Stomach smooth muscle (tissue), 2 donors: ENCODE data around the gene ARID1B.

ENCODE experiments used
- H3K27ac ChIP-seq: one replicate; pipeline ENCODE4 v1.7.0; 2013; ENCODE audit warnings: mild to moderate bottlenecking, low read length, inconsistent platforms
- H3K27me3 ChIP-seq, 2 donors: one replicate each; pipeline ENCODE4 v1.7.0; 2013; ENCODE audit warnings: low read length in 2 of 2; ENCODE audit not compliant: insufficient read depth in 2 of 2, control insufficient read depth in 1 of 2
- H3K36me3 ChIP-seq, 2 donors: one replicate each; pipeline ENCODE4 v1.7.0; 2013; ENCODE audit warnings: low read length in 2 of 2; ENCODE audit not compliant: control insufficient read depth in 2 of 2, insufficient read depth in 2 of 2
- H3K4me1 ChIP-seq: one replicate; pipeline ENCODE4 v1.7.0; 2013; ENCODE audit warnings: low read length; ENCODE audit not compliant: control insufficient read depth, insufficient read depth
- H3K4me3 ChIP-seq, 2 donors: one replicate each; pipeline ENCODE4 v1.7.0; 2013; ENCODE audit warnings: low read length in 2 of 2
- H3K9ac ChIP-seq, 2 donors: one replicate each; pipeline ENCODE4 v1.7.0; 2013; ENCODE audit warnings: low read length in 2 of 2, mild to moderate bottlenecking in 1 of 2
- H3K9me3 ChIP-seq, 2 donors: one replicate each; pipeline ENCODE4 v1.7.0; 2013; ENCODE audit warnings: low read length in 2 of 2; ENCODE audit not compliant: control insufficient read depth in 2 of 2
- donor health status: healthy.
- donor health status: Pancreatic carcinoma.

ARID1B gene

DNA sequence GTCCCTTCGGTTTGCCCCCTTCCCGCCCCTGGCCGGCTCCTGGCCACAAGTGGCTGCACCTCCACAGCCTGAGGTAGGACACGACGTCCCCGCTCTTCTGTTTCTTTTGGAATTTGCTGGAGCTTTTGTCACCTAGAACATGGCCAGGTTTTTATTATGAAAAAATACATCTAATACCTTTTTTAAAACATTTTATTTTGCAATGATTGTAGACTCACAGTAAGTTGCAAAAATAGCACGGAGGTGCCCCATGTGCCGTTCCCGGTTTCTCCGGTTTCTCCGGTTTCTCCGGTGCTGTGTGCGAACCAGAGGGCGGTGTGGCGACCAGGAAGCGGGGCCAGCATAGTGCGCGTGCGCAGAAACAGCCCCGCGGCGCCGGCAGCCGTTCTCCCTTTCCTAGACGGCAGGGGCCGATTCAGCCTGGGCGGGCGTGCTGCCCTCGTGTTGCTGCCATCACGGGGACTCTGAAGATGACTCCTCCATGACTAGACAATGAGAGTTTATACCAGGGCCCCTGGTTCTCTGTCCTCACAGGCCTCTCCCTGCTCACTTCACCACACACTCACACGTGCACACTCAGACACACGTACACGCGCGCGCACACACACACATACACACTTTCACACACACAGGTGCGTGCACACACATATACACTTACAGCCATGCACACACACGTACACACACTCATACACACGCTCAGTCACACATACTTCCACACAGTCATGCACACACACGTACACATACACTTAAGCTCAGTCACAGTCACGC lies 444.1 kb downstream of the ARID1B start:
- Histone ChIP-seq H3K9me3 (no peaks in the 10 kb centered on the region), H3K9ac (peak overlapping the region; percentile 53 to 55), H3K36me3 (no peaks in the 10 kb centered on the region), H3K4me1 (peaks cover 14% of the 10 kb centered on the region), H3K27me3 (no peaks in the 10 kb centered on the region), H3K4me3 (peak overlapping the region; percentile 59 to 71), H3K27ac (no peak overlapping the region)

DNA sequence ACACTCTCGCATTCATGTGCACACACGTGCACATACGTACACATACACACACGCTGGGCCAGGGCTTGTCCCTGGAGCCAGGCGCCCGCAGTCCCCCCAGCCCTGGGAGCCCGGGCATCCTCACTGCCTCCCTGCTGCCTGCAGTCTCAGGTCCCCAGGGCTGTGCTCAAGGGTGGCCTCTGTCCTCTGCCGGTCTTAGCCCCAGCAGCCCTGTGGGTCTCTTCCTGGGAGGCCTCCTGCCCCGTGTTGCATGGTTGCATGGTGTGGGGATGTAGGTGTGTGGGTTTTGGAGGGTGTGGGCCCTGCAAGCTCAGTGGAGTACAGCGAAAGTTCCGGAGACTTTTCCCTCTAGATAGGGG lies 444.6 kb downstream of the ARID1B start:
- Histone ChIP-seq H3K9me3 (no peaks in the 10 kb centered on the region), H3K27me3 (no peaks in the 10 kb centered on the region), H3K4me3 (peak overlapping the region in 1 of 2 donors; percentile 71), H3K4me1 (peaks cover 19% of the 10 kb centered on the region), H3K9ac (no peak overlapping the region), H3K36me3 (no peaks in the 10 kb centered on the region), H3K27ac (no peak overlapping the region)

DNA sequence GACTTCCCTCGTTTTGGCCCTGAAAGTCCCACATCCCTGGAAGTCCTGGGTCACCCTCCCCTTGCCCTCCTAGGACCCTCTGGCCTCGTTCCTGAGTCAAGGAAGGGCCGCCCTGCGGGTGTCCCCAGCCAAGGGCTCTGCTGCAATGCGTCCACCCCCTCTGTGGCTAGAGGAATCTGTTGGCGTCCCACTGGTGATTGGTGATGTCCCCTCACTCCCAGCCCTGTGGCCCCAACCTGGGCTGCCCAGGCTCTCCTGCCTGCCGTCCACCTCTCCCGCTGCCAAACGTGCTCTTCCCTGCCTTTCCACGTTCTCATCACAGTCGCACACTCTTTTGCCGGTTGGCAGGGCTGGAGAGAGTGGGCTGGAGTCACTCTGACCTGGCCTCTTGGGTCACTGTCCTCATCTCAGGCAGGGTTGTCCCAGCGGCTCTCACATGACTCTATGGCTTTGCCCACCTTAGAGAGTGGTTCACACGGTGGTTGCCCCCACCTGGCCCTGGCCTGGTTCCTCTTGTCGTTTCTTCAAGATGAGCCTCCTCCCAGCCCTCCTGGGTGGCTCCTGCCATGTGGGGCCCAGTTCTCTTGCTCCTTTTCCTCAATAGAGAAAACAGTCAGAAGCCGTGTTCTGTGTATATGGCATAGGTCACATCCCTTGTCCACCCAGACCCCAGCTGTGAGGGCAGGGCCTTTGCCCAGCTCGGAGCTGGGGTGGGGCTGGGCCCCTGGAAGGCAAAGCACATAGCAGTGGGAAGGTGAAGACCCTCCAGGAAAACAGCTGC lies 445.2 kb downstream of the ARID1B start:
- H3K9ac ChIP-seq = no peak overlapping the region
- no peak overlapping the region for H3K4me3 ChIP-seq
- H3K36me3 ChIP-seq = no peaks in the 10 kb centered on the region
- peaks cover 23% of the 10 kb centered on the region for H3K4me1 ChIP-seq
- H3K27ac ChIP-seq = no peak overlapping the region
- H3K9me3 ChIP-seq = no peaks in the 10 kb centered on the region
- H3K27me3 ChIP-seq = no peaks in the 10 kb centered on the region

DNA sequence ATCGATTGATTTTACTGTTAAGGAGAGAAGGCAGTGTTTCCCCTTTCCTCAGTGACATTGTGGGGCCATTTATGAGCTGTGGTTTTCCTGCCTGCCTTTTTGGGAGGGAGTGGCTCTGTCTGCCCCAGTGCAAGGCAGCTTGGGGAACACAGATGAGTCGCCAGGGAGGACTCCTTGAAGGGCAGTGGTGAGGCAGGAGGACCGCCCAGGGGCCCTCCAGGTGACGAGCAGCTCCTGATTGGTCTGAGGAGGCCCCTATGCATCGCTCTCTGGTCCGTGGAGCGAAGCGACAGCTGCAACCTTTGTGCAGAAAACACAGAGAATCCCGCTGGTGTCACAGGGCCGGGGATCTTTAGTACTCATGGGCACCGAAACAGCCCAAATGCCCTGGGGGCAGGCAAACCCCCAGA lies 445.8 kb downstream of the ARID1B start:
- H3K9ac ChIP-seq = no peak overlapping the region
- H3K27ac ChIP-seq = no peak overlapping the region
- H3K36me3 ChIP-seq = no peaks in the 10 kb centered on the region
- no peaks in the 10 kb centered on the region for H3K9me3 ChIP-seq
- H3K27me3 ChIP-seq = no peaks in the 10 kb centered on the region
- H3K4me1 ChIP-seq = peaks cover 24% of the 10 kb centered on the region
- H3K4me3 ChIP-seq = no peak overlapping the region

DNA sequence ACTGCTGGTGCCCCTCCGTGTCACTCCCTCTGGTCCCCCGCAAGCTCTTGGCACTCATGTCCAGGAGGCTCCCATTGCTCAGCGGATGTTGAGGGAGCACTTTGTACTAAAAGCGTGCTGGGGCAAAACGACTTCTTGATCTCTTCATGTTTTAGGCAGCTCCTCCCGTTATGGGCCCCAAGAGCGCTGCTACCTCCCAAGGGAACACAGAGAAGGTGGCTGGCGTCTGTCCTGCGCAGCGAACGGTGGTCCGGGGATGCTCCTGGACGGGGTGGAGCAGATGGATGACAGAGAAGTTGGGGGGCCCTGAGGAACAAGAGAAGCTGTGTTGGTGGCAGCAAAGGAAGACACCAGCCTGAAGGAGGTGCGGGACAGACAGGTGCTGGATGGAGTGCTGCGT lies 446.3 kb downstream of the ARID1B start:
- Histone ChIP-seq H3K27ac (no peak overlapping the region), H3K9ac (no peak overlapping the region), H3K9me3 (no peaks in the 10 kb centered on the region), H3K4me3 (no peak overlapping the region), H3K36me3 (no peaks in the 10 kb centered on the region), H3K27me3 (no peaks in the 10 kb centered on the region), H3K4me1 (peaks cover 24% of the 10 kb centered on the region)

DNA sequence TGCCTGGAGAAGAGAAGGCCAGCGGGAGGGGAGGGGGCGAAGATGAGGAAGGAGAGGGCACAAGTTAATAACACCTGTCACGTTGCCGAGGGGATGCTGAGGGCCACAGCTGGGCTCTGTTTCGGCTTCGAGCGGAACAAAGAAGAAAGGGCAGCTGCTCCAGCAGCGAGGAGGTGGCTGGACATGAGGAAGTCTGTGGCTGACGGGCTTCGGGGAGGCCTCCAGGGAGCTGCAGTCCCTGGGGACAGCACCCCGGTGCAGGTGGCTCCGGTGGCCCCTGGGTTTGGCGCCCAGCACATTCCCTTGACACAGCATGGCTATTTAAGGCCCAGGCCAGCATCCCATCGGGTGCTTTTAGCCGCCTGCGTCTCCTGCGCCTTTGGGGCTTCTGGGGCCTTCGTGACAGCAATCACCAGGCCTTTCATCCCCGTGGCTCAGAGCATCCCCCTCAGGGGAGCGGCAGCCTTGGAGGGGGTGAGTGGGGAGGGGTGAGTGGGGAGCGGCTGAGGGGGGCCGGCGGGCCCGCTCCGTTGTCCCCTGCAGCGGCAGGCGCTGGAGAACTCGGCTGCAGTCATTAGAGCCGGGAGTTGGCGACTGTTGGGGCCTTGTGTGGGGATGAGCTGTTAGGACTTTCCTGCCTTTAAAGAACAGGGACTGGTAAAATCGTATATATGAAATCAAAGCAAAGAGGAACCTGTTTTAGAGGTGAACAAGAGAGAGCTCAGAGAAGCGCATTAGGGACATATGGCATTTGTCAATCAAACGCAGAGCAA lies 447.2 kb downstream of the ARID1B start:
- H3K4me1 ChIP-seq = peaks cover 24% of the 10 kb centered on the region
- H3K9ac ChIP-seq = no peak overlapping the region
- no peaks in the 10 kb centered on the region for H3K9me3 ChIP-seq
- no peaks in the 10 kb centered on the region for H3K36me3 ChIP-seq
- no peak overlapping the region for H3K4me3 ChIP-seq
- no peak overlapping the region for H3K27ac ChIP-seq
- no peaks in the 10 kb centered on the region for H3K27me3 ChIP-seq

DNA sequence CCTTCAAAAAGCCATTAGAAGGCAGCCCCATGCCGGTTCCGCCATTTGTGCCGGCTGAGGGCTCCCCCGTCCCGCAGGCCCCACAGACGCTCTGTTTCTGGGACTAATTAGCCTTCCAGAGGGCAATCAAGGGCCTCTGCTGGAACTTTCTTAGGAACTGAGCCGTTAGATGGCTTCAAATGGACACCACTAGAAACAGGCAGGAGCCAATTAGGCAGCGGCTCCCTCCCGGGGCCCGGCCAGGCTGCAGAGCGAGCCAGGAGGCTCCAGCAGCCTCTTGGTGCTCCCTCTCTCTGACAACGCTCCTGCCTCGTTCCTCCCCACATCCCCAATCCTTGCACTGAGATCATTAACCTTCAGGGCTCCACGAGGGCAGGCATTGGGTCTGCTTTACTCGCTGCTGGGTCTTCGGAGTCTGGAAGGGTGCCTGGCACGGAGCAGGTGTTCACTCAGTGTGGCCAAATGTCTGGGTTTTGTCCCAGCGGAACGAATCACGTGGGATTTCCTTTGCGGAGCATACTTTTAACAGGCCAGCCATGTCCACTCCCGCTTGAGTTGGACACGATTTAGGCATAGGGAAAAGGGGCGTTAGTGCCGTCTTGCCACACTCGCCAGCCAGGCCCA lies 447.9 kb downstream of the ARID1B start:
- no peaks in the 10 kb centered on the region for H3K9me3 ChIP-seq
- peak overlapping the region in 1 of 2 donors; percentile 8 for H3K4me3 ChIP-seq
- peaks cover 24% of the 10 kb centered on the region for H3K4me1 ChIP-seq
- H3K36me3 ChIP-seq = no peaks in the 10 kb centered on the region
- H3K27me3 ChIP-seq = no peaks in the 10 kb centered on the region
- peak overlapping the region; percentile 69 for H3K27ac ChIP-seq
- H3K9ac ChIP-seq = no peak overlapping the region

DNA sequence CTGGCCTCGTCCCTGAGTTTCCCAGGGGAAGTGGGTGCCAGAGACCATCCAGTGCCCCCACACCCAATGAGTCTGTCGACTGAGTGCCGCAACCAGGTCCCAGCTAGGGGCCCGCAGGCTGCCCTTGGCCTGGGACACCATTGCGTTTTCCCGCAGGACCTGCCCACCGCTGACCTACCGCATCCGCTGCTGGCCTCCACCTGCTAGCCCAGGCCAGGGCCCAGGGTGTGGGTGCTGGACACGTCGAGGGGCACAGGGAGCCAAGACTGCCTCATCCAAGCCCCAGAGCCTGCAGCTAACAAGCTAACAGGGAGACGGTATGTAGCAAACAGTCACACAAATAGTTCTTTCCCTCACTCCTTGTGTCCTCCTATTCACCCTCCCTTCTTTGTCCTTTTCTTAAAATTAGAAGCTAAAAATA lies 448.4 kb downstream of the ARID1B start:
- Histone ChIP-seq H3K4me3 (peak overlapping the region in 1 of 2 donors; percentile 8), H3K9me3 (no peaks in the 10 kb centered on the region), H3K9ac (no peak overlapping the region), H3K4me1 (peaks cover 24% of the 10 kb centered on the region), H3K27ac (peak overlapping the region; percentile 69), H3K27me3 (no peaks in the 10 kb centered on the region), H3K36me3 (no peaks in the 10 kb centered on the region)

DNA sequence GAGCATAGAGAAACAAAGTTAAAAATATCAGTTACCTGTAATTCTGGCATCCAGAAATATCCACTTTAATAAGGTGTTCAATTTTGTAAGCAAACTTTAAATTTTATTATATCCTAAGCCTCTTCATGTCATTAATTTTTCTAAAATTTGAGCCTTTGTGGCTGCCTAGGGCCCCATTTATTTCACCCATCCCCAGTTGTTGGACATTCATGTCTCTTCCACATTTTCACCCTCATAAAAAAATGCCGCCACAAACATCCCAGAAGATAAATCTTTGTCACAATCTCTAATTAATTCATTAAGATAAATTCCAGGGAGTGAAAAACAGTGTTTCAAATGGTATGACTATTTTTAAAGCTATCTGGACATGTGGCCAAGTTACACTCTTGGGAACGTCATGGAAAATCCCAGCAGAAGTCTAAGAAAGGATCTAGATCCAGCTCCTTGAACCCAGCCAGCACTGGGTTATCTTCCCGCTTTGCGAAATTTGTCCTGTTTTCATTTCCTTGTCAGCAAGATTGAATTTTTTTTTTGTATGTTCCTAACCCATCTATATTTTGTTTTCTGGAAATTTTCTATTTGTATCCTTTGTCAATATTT lies 448.9 kb downstream of the ARID1B start:
- Histone ChIP-seq H3K4me3 (no peak overlapping the region), H3K9ac (no peak overlapping the region), H3K4me1 (peaks cover 24% of the 10 kb centered on the region), H3K9me3 (no peaks in the 10 kb centered on the region), H3K27ac (peak overlapping the region; percentile 69), H3K36me3 (no peaks in the 10 kb centered on the region), H3K27me3 (no peaks in the 10 kb centered on the region)

DNA sequence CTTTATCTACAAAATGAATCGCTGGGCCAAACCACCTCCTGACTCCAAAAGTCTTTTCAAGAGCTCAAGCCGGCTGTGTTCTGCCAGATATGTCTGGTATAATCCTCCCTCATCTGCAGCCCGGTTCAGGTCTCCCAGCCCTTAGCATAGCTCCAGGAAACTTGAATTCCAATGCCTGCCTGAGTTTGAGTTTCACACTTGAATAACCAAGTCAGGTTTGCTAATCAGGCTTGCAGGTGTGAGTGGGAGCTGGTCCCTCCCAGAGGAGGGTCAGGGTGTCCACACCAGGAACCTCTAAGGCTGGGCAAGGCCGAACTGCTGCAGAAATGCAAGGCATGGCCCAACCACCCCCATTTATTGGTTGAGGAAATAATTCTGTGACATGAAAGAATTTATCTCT lies 449.6 kb downstream of the ARID1B start:
- Histone ChIP-seq H3K4me3 (no peak overlapping the region), H3K27ac (no peak overlapping the region), H3K9me3 (no peaks in the 10 kb centered on the region), H3K4me1 (peaks cover 18% of the 10 kb centered on the region), H3K9ac (no peak overlapping the region), H3K27me3 (no peaks in the 10 kb centered on the region), H3K36me3 (no peaks in the 10 kb centered on the region)
